Activated naive CD8-positive, alpha-beta T cell treated with anti-CD3 and anti-CD28 coated beads, Interleukin-2, amount 50 U/mL, for 24 hours (primary cell): ENCODE results near the gene SRCAP.
A peak's percentile ranks its signal among the peaks of the same experiment; 100 is the strongest.

ENCODE experiments used
- ATAC-seq: fragments of 150-1000 bp; cut with Tn5 transposase; one replicate; pipeline ENCODE4 v1.10.0; 2021
- DNase-seq: peaks from one replicate; pipeline ENCODE4 v3.0.0; 2021
- H3K27ac Mint-ChIP-seq: one replicate; pipeline ENCODE4 v1.8.0; 2021; ENCODE audit warnings: mild to moderate bottlenecking, mixed read lengths
- H3K27me3 Mint-ChIP-seq: one replicate; pipeline ENCODE4 v1.8.0; 2021; ENCODE audit warnings: mixed read lengths
- H3K36me3 Mint-ChIP-seq: one replicate; pipeline ENCODE4 v1.8.0; 2021; ENCODE audit warnings: low read depth, mixed read lengths
- H3K4me1 Mint-ChIP-seq: one replicate; pipeline ENCODE4 v1.8.0; 2021; ENCODE audit warnings: mixed read lengths
- H3K4me3 Mint-ChIP-seq: one replicate; pipeline ENCODE4 v1.8.0; 2021; ENCODE audit warnings: mild to moderate bottlenecking, moderate library complexity, mixed read lengths
- H3K9me3 Mint-ChIP-seq: one replicate; pipeline ENCODE4 v1.8.0; 2021; ENCODE audit warnings: mixed read lengths

SRCAP gene

DNA sequence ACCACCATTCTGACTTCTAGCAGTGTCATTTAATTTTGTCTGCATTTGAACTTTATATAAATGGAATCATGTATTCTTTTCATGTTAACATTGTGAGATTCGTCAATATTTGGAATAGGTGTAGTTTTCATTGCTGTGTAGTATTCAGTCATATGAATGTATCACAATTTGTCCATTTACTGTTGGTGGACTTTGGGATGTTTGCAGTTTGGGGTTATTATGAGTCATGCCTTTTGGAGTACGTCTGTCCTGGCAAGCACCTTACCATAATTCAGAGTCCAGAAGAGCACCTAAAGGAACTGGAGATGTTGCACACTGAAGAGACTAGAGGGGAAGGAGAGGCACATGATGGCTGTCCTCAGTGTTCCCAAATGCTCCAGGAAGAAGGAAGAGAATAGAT, 46.1 kb downstream of the SRCAP start:
- H3K36me3 Mint-ChIP-seq, result peaks cover 30% of the 10 kb centered on the region
- H3K4me3 Mint-ChIP-seq, result no peak overlapping the region
- no peaks in the 10 kb centered on the region for H3K9me3 Mint-ChIP-seq
- DNase-seq (no peak), ATAC-seq (no peak)
- H3K4me1 Mint-ChIP-seq, result peaks cover 33% of the 10 kb centered on the region
- H3K27ac Mint-ChIP-seq, result no peak overlapping the region
- H3K27me3 Mint-ChIP-seq, result no peaks in the 10 kb centered on the region

GRCh38 chr16:30746638-30747175, 47.7 kb downstream of the SRCAP start:
- Mint-ChIP-seq H3K36me3 (peaks cover 22% of the 10 kb centered on the region), H3K4me3 (no peak overlapping the region), H3K27ac (no peak overlapping the region), H3K4me1 (peaks cover 22% of the 10 kb centered on the region), H3K9me3 (no peaks in the 10 kb centered on the region), H3K27me3 (no peaks in the 10 kb centered on the region)
- DNase-seq (no peak), ATAC-seq (no peak)

- peak overlapping the region; percentile 85 for H3K4me3 Mint-ChIP-seq
- peaks cover 22% of the 10 kb centered on the region for H3K4me1 Mint-ChIP-seq
- H3K36me3 Mint-ChIP-seq, result peaks cover 15% of the 10 kb centered on the region
- H3K9me3 Mint-ChIP-seq, result no peaks in the 10 kb centered on the region
- DNase-seq (no peak), ATAC-seq (no peak)
- H3K27ac Mint-ChIP-seq, result peak overlapping the region; percentile 88
- no peaks in the 10 kb centered on the region for H3K27me3 Mint-ChIP-seq
Observed at GRCh38 chr16:30747331-30747730, 48.4 kb downstream of the SRCAP start.

GRCh38 chr16:30747799-30748633, 49.0 kb downstream of the SRCAP start, which contains the start of gene PHKG2:
TSS of gene PHKG2 (plus strand) at chr16:30748425. CDS start at chr16:30748821, 396 bp downstream.
- peak within 1 kb of the TSS; percentile 85 for H3K4me3 Mint-ChIP-seq
- peaks cover 18% of the 10 kb centered on the region for H3K36me3 Mint-ChIP-seq
- H3K27ac Mint-ChIP-seq, result peak within 1 kb of the TSS; percentile 88
- no peaks in the 10 kb centered on the region for H3K9me3 Mint-ChIP-seq
- no peaks in the 10 kb centered on the region for H3K27me3 Mint-ChIP-seq
- DNase-seq (peak; percentile 97), ATAC-seq (peak; percentile 99)
- peaks cover 22% of the 10 kb centered on the region for H3K4me1 Mint-ChIP-seq

DNA sequence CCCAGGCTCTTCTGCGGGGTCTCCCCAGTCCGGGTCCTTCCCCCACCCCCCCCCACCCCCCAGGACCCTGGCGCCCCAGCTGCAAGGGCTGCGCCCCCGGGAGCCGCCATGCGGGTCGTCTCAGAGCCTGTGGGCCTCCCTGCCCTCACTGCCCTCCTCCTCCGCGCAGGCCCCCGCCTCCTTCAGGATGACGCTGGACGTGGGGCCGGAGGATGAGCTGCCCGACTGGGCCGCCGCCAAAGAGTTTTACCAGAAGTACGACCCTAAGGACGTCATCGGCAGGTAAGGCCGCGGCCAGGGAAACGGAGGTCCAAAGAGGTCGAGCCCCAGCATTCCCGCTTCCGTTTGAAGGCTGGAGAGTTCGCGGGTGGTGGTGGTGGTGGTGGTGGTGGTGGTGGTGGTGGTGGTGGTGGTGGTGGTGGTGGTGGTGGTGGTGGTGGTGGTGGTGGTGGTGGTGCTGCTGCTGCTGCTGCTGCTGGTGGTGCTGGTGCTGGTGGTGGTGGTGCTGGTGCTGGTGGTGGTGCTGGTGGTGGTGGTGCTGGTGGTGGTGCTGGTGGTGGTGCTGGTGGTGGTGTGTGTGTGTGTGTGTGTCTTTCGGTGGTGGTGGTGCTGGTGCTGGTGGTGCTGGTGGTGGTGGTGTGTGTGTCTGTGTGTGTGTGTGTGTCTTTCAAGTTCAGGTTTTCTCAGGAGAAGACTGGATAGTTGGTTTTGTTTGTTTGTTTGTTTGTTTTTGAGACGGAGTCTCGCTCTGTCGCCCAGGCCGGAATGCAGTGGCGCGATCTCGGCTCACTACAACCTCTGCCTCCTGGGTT, 49.9 kb downstream of the SRCAP start:
- peak; percentile 38 for DNase-seq
- Mint-ChIP-seq H3K36me3 (peaks cover 14% of the 10 kb centered on the region), H3K9me3 (no peaks in the 10 kb centered on the region), H3K4me1 (peaks cover 22% of the 10 kb centered on the region), H3K27ac (peak overlapping the region; percentile 76), H3K4me3 (peak overlapping the region; percentile 85), H3K27me3 (no peaks in the 10 kb centered on the region)
- ATAC-seq, result peak; percentile 12

- Mint-ChIP-seq H3K27me3 (no peaks in the 10 kb centered on the region), H3K9me3 (no peaks in the 10 kb centered on the region), H3K4me3 (peak overlapping the region; percentile 85), H3K27ac (peak overlapping the region; percentile 9), H3K36me3 (peaks cover 14% of the 10 kb centered on the region), H3K4me1 (peaks cover 22% of the 10 kb centered on the region)
- DNase-seq (no peak), ATAC-seq (no peak)
Observed at GRCh38 chr16:30750201-30750600, 51.2 kb downstream of the SRCAP start.

- Mint-ChIP-seq H3K4me1 (peaks cover 22% of the 10 kb centered on the region), H3K27ac (no peak overlapping the region), H3K27me3 (no peaks in the 10 kb centered on the region), H3K36me3 (peaks cover 14% of the 10 kb centered on the region), H3K9me3 (no peaks in the 10 kb centered on the region), H3K4me3 (no peak overlapping the region)
- no peak for ATAC-seq
- no peak for DNase-seq
Observed at GRCh38 chr16:30750876-30751465, 52.0 kb downstream of the SRCAP start.

GRCh38 chr16:30753596-30753995, 54.6 kb downstream of the SRCAP start:
- peaks cover 14% of the 10 kb centered on the region for H3K36me3 Mint-ChIP-seq
- no peak overlapping the region for H3K4me3 Mint-ChIP-seq
- ATAC-seq, result no peak
- H3K27me3 Mint-ChIP-seq, result no peaks in the 10 kb centered on the region
- H3K27ac Mint-ChIP-seq, result no peak overlapping the region
- H3K9me3 Mint-ChIP-seq, result no peaks in the 10 kb centered on the region
- no peak for DNase-seq
- peaks cover 11% of the 10 kb centered on the region for H3K4me1 Mint-ChIP-seq

DNA sequence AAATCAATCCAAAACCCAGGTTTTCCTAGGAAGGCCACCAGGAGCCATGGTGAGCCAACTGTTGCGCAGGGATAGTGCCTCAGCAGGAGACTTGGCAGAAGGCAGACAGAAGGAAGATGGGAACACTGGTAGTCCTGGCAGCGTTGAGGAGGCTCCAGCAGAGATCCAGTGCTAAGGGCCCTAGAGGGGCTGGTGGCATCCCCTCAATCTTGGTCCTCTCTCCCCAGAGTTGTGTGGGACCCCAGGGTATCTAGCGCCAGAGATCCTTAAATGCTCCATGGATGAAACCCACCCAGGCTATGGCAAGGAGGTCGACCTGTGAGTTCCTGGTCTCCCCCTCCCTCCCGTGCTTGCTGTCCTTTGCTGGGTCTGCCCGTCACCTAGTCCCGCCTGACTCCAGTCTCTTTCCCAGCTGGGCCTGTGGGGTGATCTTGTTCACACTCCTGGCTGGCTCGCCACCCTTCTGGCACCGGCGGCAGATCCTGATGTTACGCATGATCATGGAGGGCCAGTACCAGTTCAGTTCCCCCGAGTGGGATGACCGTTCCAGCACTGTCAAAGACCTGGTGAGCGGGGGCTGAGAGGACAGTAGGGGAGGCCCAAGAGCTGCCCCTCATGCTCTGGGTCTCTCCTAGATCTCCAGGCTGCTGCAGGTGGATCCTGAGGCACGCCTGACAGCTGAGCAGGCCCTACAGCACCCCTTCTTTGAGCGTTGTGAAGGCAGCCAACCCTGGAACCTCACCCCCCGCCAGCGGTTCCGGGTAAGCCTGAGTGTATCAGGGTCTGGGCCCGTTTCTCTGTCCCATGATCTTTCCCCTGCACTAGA, 57.2 kb downstream of the SRCAP start:
- ATAC-seq (no peak), DNase-seq (no peak)
- Mint-ChIP-seq H3K9me3 (no peaks in the 10 kb centered on the region), H3K27ac (no peak overlapping the region), H3K4me1 (peaks cover 13% of the 10 kb centered on the region), H3K4me3 (no peak overlapping the region), H3K36me3 (peaks cover 14% of the 10 kb centered on the region), H3K27me3 (no peaks in the 10 kb centered on the region)

- no peak overlapping the region for H3K27ac Mint-ChIP-seq
Observed at GRCh38 chr16:30756781-30757100, 57.8 kb downstream of the SRCAP start.

DNA sequence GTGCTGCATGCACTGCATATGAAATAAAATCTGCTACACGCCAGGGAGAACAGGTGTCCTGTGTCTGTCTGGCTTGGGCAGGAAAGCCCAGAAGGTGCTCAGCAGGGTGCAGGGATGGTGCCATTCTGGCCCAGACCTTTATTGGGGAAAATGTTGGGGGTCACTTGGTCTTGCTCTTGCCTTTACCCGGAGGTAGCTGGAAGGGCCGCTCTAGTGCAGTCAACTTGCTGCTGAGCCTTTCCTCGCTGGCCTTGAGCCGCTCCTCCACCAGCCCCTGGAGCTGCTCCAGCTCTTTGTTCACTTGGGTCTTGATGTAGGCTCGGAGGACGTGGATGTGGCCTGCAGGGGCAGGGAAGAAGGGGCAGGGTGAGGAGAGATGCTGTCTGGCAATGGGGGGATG, 58.3 kb downstream of the SRCAP start:
- Mint-ChIP-seq H3K4me3 (no peak overlapping the region), H3K27me3 (no peaks in the 10 kb centered on the region), H3K4me1 (peaks cover 17% of the 10 kb centered on the region), H3K36me3 (peaks cover 9% of the 10 kb centered on the region), H3K27ac (no peak overlapping the region), H3K9me3 (no peaks in the 10 kb centered on the region)
- ATAC-seq (no peak), DNase-seq (no peak)

More at GRCh38 chr16:30756781-30757100, 57.8 kb downstream of the SRCAP start:
- Mint-ChIP-seq H3K27me3 (no peaks in the 10 kb centered on the region), H3K36me3 (peaks cover 9% of the 10 kb centered on the region), H3K9me3 (no peaks in the 10 kb centered on the region), H3K4me1 (peaks cover 14% of the 10 kb centered on the region), H3K4me3 (no peak overlapping the region)
- no peak for DNase-seq
- no peak for ATAC-seq

GRCh38 chr16:30758988-30759491, 60.1 kb downstream of the SRCAP start:
- H3K4me1 Mint-ChIP-seq, result peaks cover 31% of the 10 kb centered on the region
- peaks cover 19% of the 10 kb centered on the region for H3K36me3 Mint-ChIP-seq
- no peak overlapping the region for H3K27ac Mint-ChIP-seq
- no peaks in the 10 kb centered on the region for H3K27me3 Mint-ChIP-seq
- DNase-seq (no peak), ATAC-seq (no peak)
- no peaks in the 10 kb centered on the region for H3K9me3 Mint-ChIP-seq
- H3K4me3 Mint-ChIP-seq, result no peak overlapping the region

DNA sequence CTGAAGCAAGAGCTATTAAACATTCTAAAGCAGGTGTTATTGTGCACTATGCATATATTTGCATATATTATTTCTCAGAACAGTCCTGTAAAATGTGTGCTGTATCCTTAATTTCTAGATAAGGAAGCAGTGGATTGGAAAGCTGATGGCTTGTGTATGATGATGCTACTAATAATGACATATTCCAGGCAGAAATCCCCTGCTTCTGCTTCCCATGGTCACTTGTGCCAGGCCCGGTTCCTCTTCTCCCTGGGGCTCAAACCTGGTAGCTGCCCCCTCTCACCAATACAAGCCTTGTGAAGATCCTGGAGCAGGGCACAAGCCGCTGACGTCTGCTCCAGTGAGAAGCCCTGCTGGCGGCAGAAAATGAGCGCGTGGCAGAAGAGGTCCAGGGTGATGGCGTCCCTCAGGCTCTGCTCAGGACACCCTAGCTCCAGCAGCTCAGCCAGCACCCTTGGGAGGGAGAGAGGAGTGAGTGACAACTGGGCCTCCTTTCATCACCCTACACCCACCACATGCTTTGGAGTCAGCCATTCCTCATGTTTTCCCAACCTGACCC, 61.1 kb downstream of the SRCAP start:
- Mint-ChIP-seq H3K36me3 (peaks cover 13% of the 10 kb centered on the region), H3K27me3 (no peaks in the 10 kb centered on the region), H3K27ac (no peak overlapping the region), H3K9me3 (no peaks in the 10 kb centered on the region), H3K4me3 (peak overlapping the region; percentile 91), H3K4me1 (peaks cover 31% of the 10 kb centered on the region)
- DNase-seq (no peak), ATAC-seq (no peak)
